IPS-20b (cell line): ENCODE data around the gene CNOT1.
"Not testable (repeated sequence)": the region's sequence is repeated elsewhere in the genome, so short reads cannot be mapped to it uniquely, and the experiment has no call there.

Experiments
- H3K27ac ChIP-seq: one replicate; pipeline ENCODE4 v1.5.1; 2013; ENCODE audit warnings: low read length
- H3K27me3 ChIP-seq: 2 replicates; pipeline ENCODE4 v1.6.1; 2013; ENCODE audit warnings: mild to moderate bottlenecking, low read length, inconsistent platforms; ENCODE audit not compliant: insufficient read depth
- H3K36me3 ChIP-seq: 2 replicates; pipeline ENCODE4 v1.6.1; 2013; ENCODE audit warnings: low read depth, mild to moderate bottlenecking, inconsistent platforms, low read length, moderate library complexity; ENCODE audit not compliant: insufficient read depth
- H3K4me1 ChIP-seq: 2 replicates; pipeline ENCODE4 v1.6.1; 2013; ENCODE audit warnings: mild to moderate bottlenecking, control low read depth, inconsistent platforms, low read length, moderate library complexity; ENCODE audit not compliant: insufficient read depth
- H3K4me3 ChIP-seq: 2 replicates; pipeline ENCODE4 v1.5.1; 2013; ENCODE audit warnings: mild to moderate bottlenecking, low read length, inconsistent platforms
- H3K9ac ChIP-seq: 2 replicates; pipeline ENCODE4 v1.6.1; 2013; ENCODE audit warnings: low read depth, mild to moderate bottlenecking, inconsistent platforms, low read length, moderate library complexity
- H3K9me3 ChIP-seq: 2 replicates; pipeline ENCODE4 v1.6.1; 2013; ENCODE audit warnings: mild to moderate bottlenecking, low read depth, low read length, inconsistent platforms; ENCODE audit not compliant: insufficient read depth

Gene CNOT1

GRCh38 chr16:58498341-58499091 is 131.1 kb downstream of the CNOT1 start:
- H3K4me1 ChIP-seq, result peaks cover 2% of the 10 kb centered on the region; the same call in 1 of the 2 replicates

GRCh38 chr16:58497935-58498334 is 131.7 kb downstream of the CNOT1 start:
- H3K4me3 ChIP-seq, result no peak overlapping the region
- H3K36me3 ChIP-seq, result no peaks in the 10 kb centered on the region
- H3K9ac ChIP-seq, result no peak overlapping the region
- no peaks in the 10 kb centered on the region for H3K9me3 ChIP-seq
- peaks cover 55% of the 10 kb centered on the region for H3K27me3 ChIP-seq
- peaks cover 2% of the 10 kb centered on the region; the same call in 1 of the 2 replicates for H3K4me1 ChIP-seq
- H3K27ac ChIP-seq, result no peak overlapping the region

More at GRCh38 chr16:58498341-58499091, 131.1 kb downstream of the CNOT1 start:
- Histone ChIP-seq H3K9me3 (no peaks in the 10 kb centered on the region), H3K27ac (no peak overlapping the region), H3K27me3 (peaks cover 58% of the 10 kb centered on the region), H3K36me3 (no peaks in the 10 kb centered on the region), H3K9ac (no peak overlapping the region), H3K4me3 (no peak overlapping the region)

GRCh38 chr16:58497468-58497867 is 132.2 kb downstream of the CNOT1 start:
- Histone ChIP-seq H3K27me3 (peaks cover 50% of the 10 kb centered on the region), H3K9me3 (no peaks in the 10 kb centered on the region), H3K36me3 (no peaks in the 10 kb centered on the region), H3K9ac (no peak overlapping the region), H3K4me1 (peaks cover 2% of the 10 kb centered on the region; the same call in 1 of the 2 replicates), H3K27ac (no peak overlapping the region), H3K4me3 (no peak overlapping the region)

GRCh38 chr16:58495521-58496331 is 133.9 kb downstream of the CNOT1 start:
- Histone ChIP-seq H3K4me1 (peaks cover 2% of the 10 kb centered on the region; the same call in 1 of the 2 replicates), H3K9ac (peak overlapping the region; percentile 34; the same call in 1 of the 2 replicates), H3K36me3 (no peaks in the 10 kb centered on the region), H3K27ac (no peak overlapping the region), H3K27me3 (peaks cover 42% of the 10 kb centered on the region), H3K9me3 (no peaks in the 10 kb centered on the region), H3K4me3 (peak overlapping the region; percentile 27; the same call in 1 of the 2 replicates)

GRCh38 chr16:58494981-58495520 is 134.6 kb downstream of the CNOT1 start:
- peaks cover 2% of the 10 kb centered on the region; the same call in 1 of the 2 replicates for H3K4me1 ChIP-seq

GRCh38 chr16:58493756-58494431 is 135.7 kb downstream of the CNOT1 start:
- no peak overlapping the region for H3K27ac ChIP-seq
- no peak overlapping the region for H3K4me3 ChIP-seq
- H3K9me3 ChIP-seq, result no peaks in the 10 kb centered on the region
- peaks cover 2% of the 10 kb centered on the region; the same call in 1 of the 2 replicates for H3K4me1 ChIP-seq
- H3K27me3 ChIP-seq, result peaks cover 35% of the 10 kb centered on the region
- no peak overlapping the region for H3K9ac ChIP-seq
- no peaks in the 10 kb centered on the region for H3K36me3 ChIP-seq

More at GRCh38 chr16:58494981-58495520, 134.6 kb downstream of the CNOT1 start:
- Histone ChIP-seq H3K9ac (peak overlapping the region; percentile 34; the same call in 1 of the 2 replicates), H3K36me3 (no peaks in the 10 kb centered on the region), H3K27ac (no peak overlapping the region), H3K27me3 (peaks cover 42% of the 10 kb centered on the region), H3K4me3 (peak overlapping the region; percentile 27; the same call in 1 of the 2 replicates), H3K9me3 (no peaks in the 10 kb centered on the region)

GRCh38 chr16:58492735-58493134 is 136.9 kb downstream of the CNOT1 start:
- Histone ChIP-seq H3K9ac (no peak overlapping the region), H3K36me3 (no peaks in the 10 kb centered on the region), H3K27ac (no peak overlapping the region), H3K27me3 (peaks cover 24% of the 10 kb centered on the region), H3K4me1 (peaks cover 2% of the 10 kb centered on the region; the same call in 1 of the 2 replicates), H3K9me3 (no peaks in the 10 kb centered on the region), H3K4me3 (no peak overlapping the region)

- Histone ChIP-seq H3K4me3 (no peak overlapping the region), H3K4me1 (peaks cover 2% of the 10 kb centered on the region; the same call in 1 of the 2 replicates), H3K36me3 (no peaks in the 10 kb centered on the region), H3K9me3 (no peaks in the 10 kb centered on the region), H3K9ac (no peak overlapping the region), H3K27me3 (peaks cover 22% of the 10 kb centered on the region), H3K27ac (no peak overlapping the region)
Observed at GRCh38 chr16:58492066-58492465, 137.6 kb downstream of the CNOT1 start.

- H3K27me3 ChIP-seq, result peaks cover 17% of the 10 kb centered on the region
- H3K9me3 ChIP-seq, H3K4me3 ChIP-seq, H3K4me1 ChIP-seq, H3K36me3 ChIP-seq, H3K27ac ChIP-seq, H3K9ac ChIP-seq: not testable (repeated sequence)
Observed at GRCh38 chr16:58490539-58490938, 139.1 kb downstream of the CNOT1 start.

GRCh38 chr16:58490065-58490464 is 139.6 kb downstream of the CNOT1 start:
- Histone ChIP-seq H3K9me3 (no peaks in the 10 kb centered on the region), H3K4me3 (no peak overlapping the region), H3K4me1 (no peaks in the 10 kb centered on the region), H3K27me3 (peaks cover 17% of the 10 kb centered on the region), H3K36me3 (no peaks in the 10 kb centered on the region), H3K9ac (no peak overlapping the region), H3K27ac (no peak overlapping the region)

GRCh38 chr16:58488531-58488930 is 141.1 kb downstream of the CNOT1 start:
- Histone ChIP-seq H3K4me3 (no peak overlapping the region), H3K27me3 (peaks cover 9% of the 10 kb centered on the region; the same call in 1 of the 2 replicates), H3K4me1 (no peaks in the 10 kb centered on the region), H3K9me3 (no peaks in the 10 kb centered on the region), H3K36me3 (no peaks in the 10 kb centered on the region), H3K27ac (no peak overlapping the region), H3K9ac (no peak overlapping the region)
